CD4-positive, alpha-beta T cell treated with Interferon gamma for 1 hour (primary cell): ENCODE results near the gene LIN37.
"Not testable (repeated sequence)": the region's sequence is repeated elsewhere in the genome, so short reads cannot be mapped to it uniquely, and the experiment has no call there.

Experiments used
- DNase-seq: peaks from one replicate; pipeline ENCODE4 v3.0.0-alpha.2; 2020

The LIN37 gene

DNA sequence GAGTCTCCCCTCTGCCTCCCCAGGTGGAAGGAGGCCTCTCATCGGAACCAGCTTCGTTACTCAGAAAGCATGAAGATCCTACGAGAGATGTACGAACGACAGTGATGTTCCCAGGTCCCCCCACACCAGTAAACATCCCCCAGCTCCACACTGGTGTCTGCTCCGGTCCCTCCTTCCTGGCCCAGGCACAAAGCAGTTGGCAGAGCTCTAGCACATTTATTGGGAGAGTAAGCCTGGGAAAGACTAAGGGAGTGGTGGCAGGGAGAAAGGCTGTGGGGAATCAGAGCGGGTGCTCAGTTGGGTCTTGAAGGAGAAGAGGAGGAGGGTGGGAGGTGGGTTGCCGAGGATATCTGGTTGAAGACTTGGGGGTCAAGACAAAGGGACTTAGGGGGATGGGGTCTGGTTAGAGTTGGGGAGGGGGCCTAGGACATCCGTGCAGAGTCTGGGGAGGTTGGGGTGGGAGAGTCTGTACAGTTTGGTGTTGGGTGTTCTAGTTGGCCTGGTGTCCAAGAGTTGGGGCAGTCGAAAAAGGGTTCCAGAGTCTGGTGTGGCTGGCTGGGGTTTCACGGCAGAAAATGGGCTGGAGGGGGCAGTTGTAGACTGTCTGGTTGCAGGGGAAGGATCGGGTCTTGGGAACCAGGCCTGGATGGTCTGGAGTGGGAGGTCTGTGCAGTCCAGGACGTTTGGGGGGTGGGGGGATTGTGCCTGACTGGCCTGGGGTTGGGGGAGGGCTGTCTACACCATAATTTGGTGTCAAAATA is 6.2 kb downstream of the LIN37 start:
- no peak for DNase-seq

DNA sequence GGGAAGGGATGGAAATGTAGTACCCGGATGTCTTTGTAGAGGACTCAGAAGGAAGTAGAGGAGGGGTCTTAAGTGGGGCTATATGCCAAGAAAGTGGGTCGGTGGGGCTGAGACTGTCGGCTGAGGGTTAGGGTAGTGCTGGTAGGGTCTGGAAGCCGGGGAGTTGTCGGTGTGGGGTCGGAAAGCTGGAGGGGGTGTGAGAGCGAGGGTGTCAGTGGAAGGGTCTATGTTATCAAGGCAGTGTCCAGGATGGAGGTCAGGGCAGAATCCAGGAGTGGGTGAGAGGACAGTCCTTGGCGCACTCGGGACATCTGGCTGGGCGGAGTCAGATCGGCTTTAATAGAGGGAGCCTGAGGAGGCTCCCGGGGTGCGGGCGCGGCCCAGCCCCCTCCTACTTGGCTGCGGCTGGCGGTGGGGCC is 6.8 kb downstream of the LIN37 start:
- DNase-seq: no peak

DNA sequence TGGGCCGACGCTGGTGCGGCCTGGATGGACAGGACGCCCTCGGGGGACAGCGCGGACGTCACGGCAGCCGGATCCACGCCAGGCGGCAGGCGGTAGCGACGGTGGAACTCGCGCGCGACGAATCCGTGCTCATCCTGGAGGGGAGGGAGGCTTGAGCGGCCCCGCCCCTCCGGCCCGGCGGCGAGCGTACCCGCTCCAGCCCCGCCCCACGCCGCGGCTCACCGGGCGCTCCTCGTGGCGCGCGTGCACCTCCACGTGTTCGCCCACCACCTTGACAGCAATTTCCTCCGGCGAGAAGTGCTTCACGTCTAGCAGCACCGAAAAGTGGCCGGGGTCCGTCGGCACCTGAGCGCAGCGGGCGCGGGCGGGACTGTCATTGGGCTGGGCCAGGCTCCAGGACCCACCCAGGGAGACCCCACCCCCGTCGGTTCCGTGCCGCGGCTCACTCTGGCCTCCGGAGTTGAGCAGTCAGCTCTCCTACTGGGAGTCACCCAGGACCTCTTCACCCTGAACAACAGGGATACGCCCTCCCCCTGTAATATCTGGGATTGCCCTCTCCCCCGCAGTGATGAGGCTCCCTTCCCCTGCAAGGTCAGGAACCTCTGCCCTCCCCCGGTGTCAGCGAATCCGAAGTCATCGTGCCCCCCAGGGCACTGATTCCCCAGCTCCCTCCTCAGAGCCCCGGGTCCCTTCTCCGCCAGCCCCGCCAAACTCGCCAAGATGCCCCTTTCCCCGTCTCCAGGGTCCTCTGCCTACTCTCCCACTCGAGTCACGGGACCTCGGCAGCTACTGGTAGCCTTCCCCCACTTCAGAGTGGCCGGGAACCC is 7.4 kb downstream of the LIN37 start:
- DNase-seq: peak; percentile 61

- no peak for DNase-seq
Measured at GRCh38 chr19:35756377-35757230, 8.2 kb downstream of the LIN37 start, which contains the start of gene HSPB6. Gene HSPB6, minus strand, starts transcription at chr19:35757029. Its CDS starts 21 bp downstream, at chr19:35757008.

GRCh38 chr19:35757231-35757748 is 8.9 kb downstream of the LIN37 start:
- DNase-seq: no peak

GRCh38 chr19:35757749-35758608 is 9.6 kb downstream of the LIN37 start, which contains the start of gene PROSER3:
Gene PROSER3, plus strand, starts transcription at chr19:35758176. Its CDS starts 40 bp downstream, at chr19:35758216.
- DNase-seq: peak; percentile 99

GRCh38 chr19:35759697-35760096 is 11.3 kb downstream of the LIN37 start:
- no peak for DNase-seq

DNA sequence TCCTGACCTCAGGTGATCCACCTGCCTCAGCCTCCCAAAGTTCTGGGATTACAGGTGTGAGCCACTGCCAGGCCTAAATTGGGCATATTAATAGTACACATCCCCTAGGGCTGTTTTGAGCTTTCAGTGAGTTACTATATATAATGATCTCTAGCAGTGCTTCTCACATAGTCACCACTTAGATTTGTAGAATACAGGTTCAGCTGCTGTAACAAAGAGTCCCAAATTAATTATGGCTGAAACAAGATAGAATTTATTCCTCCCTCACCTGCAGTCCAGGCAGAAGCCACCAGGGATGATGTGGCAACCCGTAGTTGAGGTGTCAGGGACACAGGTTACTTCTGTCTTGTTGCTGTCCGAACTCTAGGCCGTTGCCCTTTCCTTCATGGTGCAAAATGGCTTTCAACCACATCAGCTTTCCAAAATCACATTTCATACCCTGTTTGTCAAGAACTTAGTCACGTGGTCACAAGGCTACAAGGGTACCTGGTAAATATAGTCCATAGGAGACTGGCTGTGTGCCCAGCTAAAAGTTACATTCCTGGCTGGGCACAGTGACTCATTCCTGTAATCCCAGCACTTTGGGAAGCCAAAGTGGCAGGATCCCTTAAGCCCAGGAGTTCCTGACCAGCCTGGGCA is 12.5 kb downstream of the LIN37 start:
- DNase-seq: no peak

- no peak for DNase-seq
Measured at GRCh38 chr19:35764432-35765315, 16.3 kb downstream of the LIN37 start.

DNA sequence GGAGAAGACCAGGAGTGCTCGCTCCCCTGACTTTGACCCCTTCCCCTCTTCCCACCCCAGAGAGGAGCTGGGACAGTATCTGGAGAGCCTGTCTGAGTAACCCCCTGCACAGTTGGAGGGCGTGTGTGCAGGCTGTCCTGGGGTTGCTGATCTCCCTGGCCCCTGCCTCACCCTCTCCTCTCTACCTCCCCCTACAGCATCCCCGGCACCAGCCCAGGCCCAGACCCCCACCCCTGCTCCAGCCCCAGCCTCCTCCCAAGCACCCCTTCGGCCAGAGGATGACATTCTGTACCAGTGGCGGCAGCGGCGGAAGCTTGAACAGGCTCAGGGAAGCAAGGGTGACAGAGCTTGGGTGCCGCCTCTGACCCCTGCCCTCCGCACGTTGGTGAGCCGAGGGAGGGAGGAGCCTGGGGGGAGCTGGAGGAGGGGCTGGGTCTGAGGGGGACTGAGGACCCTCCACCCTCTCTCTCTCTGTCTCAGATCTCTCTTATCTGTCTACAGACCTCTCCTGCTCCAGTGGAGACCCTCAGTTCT is 18.3 kb downstream of the LIN37 start:
- DNase-seq: no peak

DNA sequence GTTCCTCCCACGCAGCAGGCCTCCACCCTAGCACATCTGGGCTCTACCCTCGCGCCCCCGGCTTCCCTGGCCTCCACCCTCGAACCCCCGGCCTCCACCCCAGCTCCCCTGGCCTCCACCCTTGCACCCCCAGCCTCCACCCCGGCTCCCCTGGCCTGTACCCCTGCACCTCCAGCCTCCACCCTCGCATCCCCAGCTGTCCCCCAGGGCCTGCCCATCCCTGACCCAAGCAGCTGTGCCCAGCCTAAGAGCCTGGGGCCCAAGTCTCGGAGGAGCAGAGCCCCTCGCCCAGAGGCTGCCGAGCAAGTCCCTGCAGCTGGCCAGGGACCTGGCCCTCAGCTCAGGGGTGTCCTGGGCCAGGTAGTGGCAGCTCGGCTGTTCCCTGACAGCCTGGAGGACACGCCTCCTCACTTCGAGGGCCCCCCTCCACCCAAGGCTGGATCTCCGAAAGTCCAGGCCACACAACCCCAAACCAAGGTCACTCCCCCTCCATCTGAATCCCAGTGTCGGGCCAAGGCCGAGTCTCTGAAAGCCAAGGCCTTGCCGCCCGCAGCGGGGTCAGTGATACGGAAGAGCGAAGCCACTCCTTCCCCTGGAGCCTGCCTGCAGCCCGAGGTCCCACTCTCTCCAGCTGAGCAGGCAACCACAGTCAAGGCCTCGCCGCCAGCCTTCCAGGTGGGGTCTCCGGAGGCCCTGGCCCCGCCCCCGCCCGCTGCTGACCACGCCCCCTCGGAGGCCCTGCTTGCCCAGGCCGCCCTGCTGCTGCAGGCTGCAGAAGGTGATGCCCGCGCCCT is 19.1 kb downstream of the LIN37 start:
- no peak for DNase-seq

GRCh38 chr19:35768082-35768421 is 19.7 kb downstream of the LIN37 start:
- no peak for DNase-seq

DNA sequence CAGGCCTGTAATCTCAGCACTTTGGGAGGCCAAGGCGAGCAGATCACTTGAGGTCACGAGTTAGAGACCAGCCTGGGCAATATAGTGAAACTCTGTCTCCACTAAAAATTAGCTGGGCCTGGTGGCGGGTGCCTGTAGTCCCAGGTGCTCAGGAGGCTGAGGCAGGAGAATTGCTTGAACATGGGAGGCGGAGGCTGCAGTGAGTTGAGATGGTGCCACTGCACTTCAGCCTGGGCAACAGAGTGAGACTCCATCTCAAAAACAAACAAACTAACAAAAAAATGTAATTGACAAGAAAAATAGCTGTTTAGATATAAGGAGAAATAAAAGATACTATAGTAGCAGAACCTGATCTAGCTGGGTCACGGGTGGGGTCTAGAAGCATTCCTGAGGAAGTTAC is 24.0 kb downstream of the LIN37 start:
- DNase-seq: not testable (repeated sequence)

DNA sequence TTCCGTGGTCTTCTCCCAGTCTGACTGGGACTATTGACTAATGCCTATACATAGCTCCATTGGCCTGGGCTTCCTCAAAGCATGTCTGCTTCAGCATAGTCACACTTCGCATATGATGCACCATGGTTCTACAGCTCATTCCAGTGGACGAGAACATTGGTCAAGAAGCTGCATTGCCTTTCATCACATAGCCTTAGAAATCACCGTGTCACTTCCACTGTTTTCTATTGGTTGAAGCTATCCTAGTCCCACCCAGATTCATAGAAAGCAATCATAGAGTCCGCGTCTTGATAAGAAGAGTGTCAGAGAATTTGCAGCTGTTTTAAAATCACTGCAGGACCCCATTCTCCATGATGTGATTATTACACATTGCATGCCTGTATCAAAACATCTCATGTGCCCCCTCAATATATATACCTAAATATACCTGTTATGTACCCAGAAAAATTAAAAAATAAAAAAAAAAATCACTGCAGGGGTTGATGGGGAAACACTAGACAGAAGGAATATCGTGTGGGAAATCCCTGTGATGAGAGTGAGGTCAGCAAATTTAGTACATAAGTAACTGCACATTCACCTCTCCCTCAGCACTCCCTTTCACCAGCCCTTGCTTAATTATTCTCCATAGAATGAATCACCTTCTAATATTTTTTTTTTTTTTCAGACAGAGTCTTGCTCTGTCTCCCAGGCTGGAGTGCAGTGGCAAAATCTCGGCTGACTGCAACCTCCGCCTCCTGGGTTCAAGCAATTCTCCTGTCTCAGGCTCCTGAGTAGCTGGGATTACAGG is 24.8 kb downstream of the LIN37 start:
- DNase-seq: no peak

GRCh38 chr19:35774274-35775045 is 26.1 kb downstream of the LIN37 start:
- DNase-seq: no peak

DNA sequence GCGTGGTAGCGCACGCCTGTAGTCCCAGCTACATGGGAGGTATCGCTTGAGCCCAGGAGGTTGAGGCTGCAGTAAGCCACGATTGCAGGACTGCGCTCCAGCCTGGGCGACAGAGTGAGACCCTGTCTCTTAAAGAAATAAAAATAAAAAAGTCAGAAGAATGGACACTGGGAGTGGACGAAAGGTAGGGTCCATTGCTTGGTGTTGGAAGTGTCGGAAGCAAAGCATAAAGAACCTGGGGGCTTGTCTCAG is 26.6 kb downstream of the LIN37 start:
- DNase-seq: no peak

GRCh38 chr19:35775298-35776101 is 27.1 kb downstream of the LIN37 start, which contains the start of gene ARHGAP33:
Gene ARHGAP33, plus strand, starts transcription at chr19:35775564. Its CDS starts 95 bp downstream, at chr19:35775659.
- DNase-seq: peak; percentile 97
